Fibroblast of mammary gland (primary cell): ENCODE results near the gene CDH13.
A peak's percentile ranks its signal among the peaks of the same experiment; 100 is the strongest.

Experiments
- DNase-seq: peaks from one replicate; pipeline ENCODE4 v3.0.0-alpha.2; 2010; ENCODE audit warnings: low read depth
- H3K4me3 ChIP-seq: 2 replicates; pipeline ENCODE4 v1.5.1; 2011; ENCODE audit warnings: low read depth, mild to moderate bottlenecking, low read length, moderate library complexity; ENCODE audit not compliant: control insufficient read depth
- TF ChIP-seq, protein P1 (sequence below): conservative IDR thresholded peaks from 2 replicates; pipeline ENCODE4 v1.5.1; 2011; ENCODE audit warnings: low read depth, low read length, inconsistent platforms; ENCODE audit not compliant: control insufficient read depth, insufficient read depth

The CDH13 gene

DNA sequence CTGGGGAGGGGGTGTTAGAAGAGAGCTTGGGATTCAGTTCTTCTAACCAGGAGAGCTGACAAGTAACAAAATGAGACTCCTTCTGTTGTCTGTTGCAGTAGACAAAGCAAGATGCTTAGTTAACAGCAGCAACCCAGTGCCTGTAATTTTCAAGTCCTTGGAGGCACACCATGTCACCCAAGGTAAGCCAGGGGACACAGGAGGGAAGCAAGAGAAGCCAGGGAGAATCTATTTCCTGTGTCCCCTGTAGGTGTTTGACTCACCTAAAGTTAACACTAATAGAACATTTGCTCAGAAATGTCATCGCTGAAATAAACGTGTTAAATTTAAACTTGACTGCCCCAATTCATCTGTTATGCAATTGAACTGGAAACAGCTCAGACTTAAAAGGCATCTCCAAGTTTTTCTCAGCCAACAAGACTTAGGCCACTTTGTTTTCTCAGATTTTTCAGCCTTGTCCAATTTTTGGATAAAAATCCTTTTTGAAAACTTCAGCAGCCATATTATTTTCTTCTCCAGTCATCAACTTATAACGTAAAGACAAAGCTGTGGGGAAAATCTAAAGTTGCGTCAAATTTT lies 257.6 kb downstream of the CDH13 start:
- no peak for DNase-seq
- no peak overlapping the region for H3K4me3 ChIP-seq
- TF ChIP-seq, protein P1, sequence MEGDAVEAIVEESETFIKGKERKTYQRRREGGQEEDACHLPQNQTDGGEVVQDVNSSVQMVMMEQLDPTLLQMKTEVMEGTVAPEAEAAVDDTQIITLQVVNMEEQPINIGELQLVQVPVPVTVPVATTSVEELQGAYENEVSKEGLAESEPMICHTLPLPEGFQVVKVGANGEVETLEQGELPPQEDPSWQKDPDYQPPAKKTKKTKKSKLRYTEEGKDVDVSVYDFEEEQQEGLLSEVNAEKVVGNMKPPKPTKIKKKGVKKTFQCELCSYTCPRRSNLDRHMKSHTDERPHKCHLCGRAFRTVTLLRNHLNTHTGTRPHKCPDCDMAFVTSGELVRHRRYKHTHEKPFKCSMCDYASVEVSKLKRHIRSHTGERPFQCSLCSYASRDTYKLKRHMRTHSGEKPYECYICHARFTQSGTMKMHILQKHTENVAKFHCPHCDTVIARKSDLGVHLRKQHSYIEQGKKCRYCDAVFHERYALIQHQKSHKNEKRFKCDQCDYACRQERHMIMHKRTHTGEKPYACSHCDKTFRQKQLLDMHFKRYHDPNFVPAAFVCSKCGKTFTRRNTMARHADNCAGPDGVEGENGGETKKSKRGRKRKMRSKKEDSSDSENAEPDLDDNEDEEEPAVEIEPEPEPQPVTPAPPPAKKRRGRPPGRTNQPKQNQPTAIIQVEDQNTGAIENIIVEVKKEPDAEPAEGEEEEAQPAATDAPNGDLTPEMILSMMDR = no peak

DNA sequence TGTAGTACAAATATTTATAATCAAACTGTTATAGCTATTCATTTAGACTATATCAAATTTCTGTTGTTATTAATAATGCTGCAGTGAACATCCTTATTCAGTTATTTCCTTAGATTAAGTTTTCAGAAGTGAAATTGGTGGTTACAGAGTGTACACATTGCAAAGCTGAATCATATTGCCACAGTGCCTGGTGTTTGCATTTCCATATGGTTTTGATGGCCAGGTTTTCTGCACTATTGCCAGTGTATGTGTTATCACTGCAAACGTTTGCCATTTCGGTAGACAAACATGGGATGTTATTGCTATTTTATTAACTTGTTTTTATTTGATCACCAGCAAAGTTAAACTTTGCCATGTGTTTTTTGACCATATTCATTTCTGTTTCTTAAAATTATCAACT lies 259.4 kb downstream of the CDH13 start:
- TF ChIP-seq, protein P1 = no peak
- DNase-seq = no peak
- no peak overlapping the region for H3K4me3 ChIP-seq

DNA sequence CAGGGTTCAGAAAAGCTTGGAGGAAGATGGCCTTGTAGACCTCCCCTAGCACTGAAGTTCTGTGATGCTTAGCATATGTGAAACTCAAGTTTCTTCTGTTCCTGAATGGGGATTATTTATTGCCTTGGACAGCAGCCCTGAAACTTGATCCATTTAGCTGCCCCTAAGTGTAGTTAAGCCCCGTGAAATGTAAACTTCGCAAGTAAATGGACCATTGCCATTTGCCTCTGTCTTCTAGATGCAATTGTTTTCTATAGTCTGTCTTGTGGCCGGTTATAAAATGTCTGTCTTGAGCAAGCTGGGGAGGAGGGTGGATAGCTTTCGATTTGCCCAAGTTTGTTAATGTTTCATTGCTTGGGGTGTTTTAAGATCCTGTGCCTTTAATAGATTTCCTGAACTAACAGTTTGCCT lies 261.8 kb downstream of the CDH13 start:
- TF ChIP-seq, protein P1 = no peak
- no peak overlapping the region for H3K4me3 ChIP-seq
- peak; percentile 47 for DNase-seq

DNA sequence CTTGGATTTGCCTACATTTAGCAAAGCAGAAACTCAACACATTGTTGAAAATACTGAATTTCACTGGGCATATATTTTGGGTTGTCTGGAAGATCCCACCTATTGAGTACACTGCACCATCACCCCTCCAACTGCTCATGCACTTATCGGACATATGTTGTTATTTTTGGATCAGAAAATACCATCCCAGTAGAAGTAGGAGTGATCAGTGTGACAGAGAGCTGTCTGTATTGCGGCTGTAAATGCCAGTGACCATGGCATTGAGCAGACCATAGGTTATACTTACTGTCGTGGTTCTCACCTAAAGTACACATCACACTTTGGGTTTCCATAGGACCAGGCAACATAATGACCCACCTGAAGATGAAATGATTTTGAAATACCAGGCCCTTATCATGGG lies 264.7 kb downstream of the CDH13 start:
- no peak overlapping the region for H3K4me3 ChIP-seq
- no peak for DNase-seq
- TF ChIP-seq, protein P1 = no peak

DNA sequence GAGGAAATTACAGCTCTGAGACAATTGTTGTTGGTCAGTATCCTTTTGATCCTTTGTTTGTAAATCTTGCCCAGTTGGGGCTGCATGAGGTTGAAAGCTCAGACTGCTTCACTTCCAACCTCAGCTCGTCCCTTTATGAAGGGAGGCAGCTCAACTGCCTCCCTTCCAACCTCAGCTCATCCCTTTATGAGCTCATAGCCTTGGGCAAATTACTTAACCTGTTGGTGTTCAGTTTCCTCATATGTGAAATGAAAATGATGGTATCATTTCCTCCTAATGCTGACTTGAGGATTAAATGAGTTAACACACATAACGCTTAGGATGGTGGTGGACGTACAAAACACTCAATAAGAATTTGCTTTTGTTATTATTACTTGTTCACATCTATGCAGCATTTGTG lies 265.1 kb downstream of the CDH13 start:
- no peak for DNase-seq
- TF ChIP-seq, protein P1 = no peak
- H3K4me3 ChIP-seq = no peak overlapping the region

DNA sequence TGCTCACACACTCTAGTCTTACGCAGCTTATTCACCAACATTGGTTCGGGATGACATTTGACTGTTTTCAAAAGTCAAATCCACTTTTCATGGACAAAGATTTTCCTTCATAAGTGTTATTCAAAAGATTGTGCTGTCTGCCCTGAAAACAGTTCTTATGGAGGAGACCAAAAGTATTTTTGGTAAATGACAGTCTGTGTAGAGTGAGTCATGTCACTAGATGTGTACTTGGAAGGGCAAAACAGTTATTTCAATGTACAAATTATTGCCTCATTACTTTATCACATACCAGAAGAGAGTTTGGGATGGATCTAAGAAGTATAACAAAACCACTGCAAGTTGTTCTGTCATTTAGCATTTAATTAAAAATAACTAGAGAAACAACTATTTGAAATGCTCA lies 265.6 kb downstream of the CDH13 start:
- no peak for DNase-seq
- TF ChIP-seq, protein P1 = no peak

DNA sequence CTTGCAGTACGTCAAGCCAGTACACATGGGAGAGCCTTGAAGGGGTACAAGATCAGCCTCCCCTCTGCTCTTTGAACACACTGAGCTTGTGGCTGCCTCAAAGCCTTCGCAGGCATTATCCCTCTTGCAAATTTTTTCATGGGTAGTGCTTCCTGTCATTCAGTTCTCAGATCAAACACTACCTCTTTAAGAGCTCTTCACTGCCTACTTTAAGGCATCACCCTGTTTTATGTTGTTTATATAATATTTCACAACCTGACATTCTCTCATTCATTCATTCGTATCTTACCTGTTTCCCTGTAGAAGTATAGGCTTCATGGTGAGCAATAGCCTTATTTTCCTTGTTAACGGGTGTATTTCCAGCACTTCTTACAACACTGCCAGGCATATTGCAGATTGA lies 269.1 kb downstream of the CDH13 start:
- TF ChIP-seq, protein P1 = no peak
- DNase-seq = no peak
- no peak overlapping the region for H3K4me3 ChIP-seq

More for the DNA sequence above, 265.6 kb downstream of the CDH13 start:
- no peak overlapping the region for H3K4me3 ChIP-seq
